ENCODE measurements around the gene CROCC2.

CROCC2 gene

GRCh38 chr2:240960971-240961876, 55.1 kb downstream of the CROCC2 start:
- Histone ChIP-seq H3K4me3 (replicated peaks; ENCODE audit: low read depth, low read length) (no peak overlapping the region), H3K27me3 (replicated peaks; ENCODE audit: control insufficient read depth, insufficient read depth, low read length) (no peaks in the 10 kb centered on the region; the same call in 1 of the 2 replicates), H3K36me3 (ENCODE audit: control insufficient read depth, insufficient read depth, low read length) (no peaks in the 10 kb centered on the region)
- no peak for TF ChIP-seq CTCF (IDR thresholded peaks at IDR 0.05; ENCODE audit: insufficient read depth, low read length, poor library complexity, severe bottlenecking)
- no peak for DNase-seq (ENCODE audit: extremely low read depth, insufficient read length)

- no peak for TF ChIP-seq CTCF (IDR thresholded peaks at IDR 0.05; ENCODE audit: insufficient read depth, low read length, poor library complexity, severe bottlenecking)
- DNase-seq (ENCODE audit: extremely low read depth, insufficient read length), result no peak
- H3K36me3 ChIP-seq (ENCODE audit: control insufficient read depth, insufficient read depth, low read length), result no peaks in the 10 kb centered on the region
- H3K27me3 ChIP-seq (replicated peaks; ENCODE audit: control insufficient read depth, insufficient read depth, low read length), result no peaks in the 10 kb centered on the region; the same call in 1 of the 2 replicates
- H3K4me3 ChIP-seq (replicated peaks; ENCODE audit: low read depth, low read length), result no peak overlapping the region
Measured at GRCh38 chr2:240961910-240962299, 55.8 kb downstream of the CROCC2 start.

GRCh38 chr2:240962300-240963064, 56.3 kb downstream of the CROCC2 start:
- DNase-seq (ENCODE audit: extremely low read depth, insufficient read length), result no peak
- Histone ChIP-seq H3K4me3 (replicated peaks; ENCODE audit: low read depth, low read length) (no peak overlapping the region), H3K36me3 (ENCODE audit: control insufficient read depth, insufficient read depth, low read length) (no peaks in the 10 kb centered on the region), H3K27me3 (replicated peaks; ENCODE audit: control insufficient read depth, insufficient read depth, low read length) (no peaks in the 10 kb centered on the region; the same call in 1 of the 2 replicates)
- no peak for TF ChIP-seq CTCF (IDR thresholded peaks at IDR 0.05; ENCODE audit: insufficient read depth, low read length, poor library complexity, severe bottlenecking)

GRCh38 chr2:240963065-240963867, 57.1 kb downstream of the CROCC2 start:
- DNase-seq (ENCODE audit: extremely low read depth, insufficient read length), result no peak
- H3K27me3 ChIP-seq (replicated peaks; ENCODE audit: control insufficient read depth, insufficient read depth, low read length), result no peaks in the 10 kb centered on the region; the same call in 1 of the 2 replicates
- no peak for TF ChIP-seq CTCF (IDR thresholded peaks at IDR 0.05; ENCODE audit: insufficient read depth, low read length, poor library complexity, severe bottlenecking)
- H3K4me3 ChIP-seq (replicated peaks; ENCODE audit: low read depth, low read length), result no peak overlapping the region
- no peaks in the 10 kb centered on the region for H3K36me3 ChIP-seq (ENCODE audit: control insufficient read depth, insufficient read depth, low read length)

GRCh38 chr2:240963868-240964703, 58.0 kb downstream of the CROCC2 start:
- no peak for DNase-seq (ENCODE audit: extremely low read depth, insufficient read length)
- H3K36me3 ChIP-seq (ENCODE audit: control insufficient read depth, insufficient read depth, low read length), result no peaks in the 10 kb centered on the region
- no peaks in the 10 kb centered on the region; the same call in 1 of the 2 replicates for H3K27me3 ChIP-seq (replicated peaks; ENCODE audit: control insufficient read depth, insufficient read depth, low read length)
- no peak overlapping the region for H3K4me3 ChIP-seq (replicated peaks; ENCODE audit: low read depth, low read length)
- TF ChIP-seq CTCF (IDR thresholded peaks at IDR 0.05; ENCODE audit: insufficient read depth, low read length, poor library complexity, severe bottlenecking), result no peak
